ENCODE results near the gene GLI3.

The GLI3 gene

DNA sequence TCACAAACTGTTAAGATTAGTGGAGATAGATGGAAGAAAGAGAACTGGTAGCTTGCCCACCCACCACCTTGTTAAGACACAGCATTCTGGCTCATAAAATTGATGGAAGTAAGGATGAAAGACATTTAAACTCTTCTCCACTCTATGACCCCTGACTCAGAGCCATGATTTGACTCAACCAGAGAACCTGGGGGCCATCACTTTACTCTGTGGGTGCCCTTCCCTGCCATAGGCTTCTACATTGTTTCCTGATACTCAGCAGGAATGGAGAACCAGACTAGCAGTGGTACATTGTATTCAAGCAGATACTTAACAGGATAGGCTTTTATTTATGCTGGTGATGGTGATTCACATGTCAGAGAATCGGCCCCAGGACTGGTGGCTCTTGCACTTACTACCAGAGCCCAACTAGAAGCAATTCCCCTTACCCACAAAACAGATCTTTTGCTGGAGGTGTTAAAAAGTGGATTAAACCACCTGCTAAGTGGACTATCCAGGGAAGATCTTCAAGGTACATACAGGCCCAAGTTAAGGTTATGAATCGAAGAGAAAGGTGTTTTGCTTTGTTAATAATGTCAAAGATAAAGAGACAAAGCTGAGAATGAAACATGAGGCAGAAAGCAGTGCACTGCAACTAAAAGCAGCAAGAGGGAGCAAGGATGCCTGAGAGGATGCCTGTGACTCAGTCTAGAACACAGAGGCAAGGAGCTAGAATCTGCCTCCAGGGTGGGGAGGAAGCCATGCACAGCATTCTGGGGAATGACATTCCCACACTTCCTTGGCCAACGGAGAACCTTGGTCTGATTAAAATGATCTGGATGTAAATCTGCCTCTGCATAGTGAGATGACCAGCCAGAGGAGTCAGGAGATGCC, 36.0 kb upstream of the GLI3 start:
- Histone ChIP-seq H3K36me3 (replicated peaks) (no peaks in the 10 kb centered on the region), H3K27me3 (replicated peaks) (no peaks in the 10 kb centered on the region), H3K27ac (no peak overlapping the region), H3K4me3 (ENCODE audit: low read depth, low read length) (no peak overlapping the region)
- peak; percentile 88 for TF ChIP-seq CTCF (IDR thresholded peaks at IDR 0.05; ENCODE audit: low read depth, low read length, missing control alignments)
- in situ Hi-C loops (cut with HindIII; ENCODE audit: low pct_ligation_motif_present, low sequenced_read_pairs), result no loop called here
- DNase-seq, result peak; percentile 79

GRCh38 chr7:42269161-42269560, 32.2 kb upstream of the GLI3 start:
- DNase-seq, result no peak
- H3K36me3 ChIP-seq (replicated peaks), result no peaks in the 10 kb centered on the region
- no peak overlapping the region for H3K4me3 ChIP-seq (ENCODE audit: low read depth, low read length)
- TF ChIP-seq CTCF (IDR thresholded peaks at IDR 0.05; ENCODE audit: low read depth, low read length, missing control alignments), result no peak
- H3K27me3 ChIP-seq (replicated peaks), result no peaks in the 10 kb centered on the region
- no peak overlapping the region for H3K27ac ChIP-seq
- in situ Hi-C loops (cut with HindIII; ENCODE audit: low pct_ligation_motif_present, low sequenced_read_pairs), result no loop called here

DNA sequence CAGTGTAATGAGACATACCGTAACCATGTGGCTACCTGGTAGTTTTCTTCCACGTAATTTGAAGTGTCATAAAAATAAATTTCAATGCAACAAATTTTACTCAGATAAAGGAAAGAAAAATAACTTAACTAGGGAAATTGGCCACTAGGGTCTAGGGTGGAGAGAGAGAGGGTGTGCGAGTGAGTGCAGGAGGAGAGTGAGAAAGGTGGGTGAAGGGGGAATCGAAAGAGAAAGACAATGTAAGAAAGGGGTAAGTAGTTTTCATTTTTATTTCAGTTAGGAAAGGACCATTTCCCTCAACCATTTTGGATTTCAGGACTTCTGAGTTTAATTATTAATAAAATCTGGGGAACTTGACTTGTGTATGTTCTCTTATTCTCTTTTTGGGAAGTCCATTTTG, 27.7 kb upstream of the GLI3 start:
- no peaks in the 10 kb centered on the region for H3K27me3 ChIP-seq (replicated peaks)
- DNase-seq, result no peak
- H3K27ac ChIP-seq, result no peak overlapping the region
- no peak overlapping the region for H3K4me3 ChIP-seq (ENCODE audit: low read depth, low read length)
- in situ Hi-C loops (cut with HindIII; ENCODE audit: low pct_ligation_motif_present, low sequenced_read_pairs), result no loop called here
- TF ChIP-seq CTCF (IDR thresholded peaks at IDR 0.05; ENCODE audit: low read depth, low read length, missing control alignments), result no peak
- H3K36me3 ChIP-seq (replicated peaks), result no peaks in the 10 kb centered on the region

- H3K36me3 ChIP-seq (replicated peaks), result no peaks in the 10 kb centered on the region
- H3K27me3 ChIP-seq (replicated peaks), result no peaks in the 10 kb centered on the region
- no peak overlapping the region for H3K4me3 ChIP-seq (ENCODE audit: low read depth, low read length)
- in situ Hi-C loops (cut with HindIII; ENCODE audit: low pct_ligation_motif_present, low sequenced_read_pairs), result no loop called here
- TF ChIP-seq CTCF (IDR thresholded peaks at IDR 0.05; ENCODE audit: low read depth, low read length, missing control alignments), result no peak
- H3K27ac ChIP-seq, result no peak overlapping the region
- no peak for DNase-seq
Observed at GRCh38 chr7:42263971-42264370, 27.0 kb upstream of the GLI3 start.

- no peaks in the 10 kb centered on the region for H3K27me3 ChIP-seq (replicated peaks)
- DNase-seq, result no peak
- in situ Hi-C loops (cut with HindIII; ENCODE audit: low pct_ligation_motif_present, low sequenced_read_pairs), result no loop called here
- no peaks in the 10 kb centered on the region for H3K36me3 ChIP-seq (replicated peaks)
- no peak overlapping the region for H3K27ac ChIP-seq
- no peak overlapping the region for H3K4me3 ChIP-seq (ENCODE audit: low read depth, low read length)
- no peak for TF ChIP-seq CTCF (IDR thresholded peaks at IDR 0.05; ENCODE audit: low read depth, low read length, missing control alignments)
Observed at GRCh38 chr7:42262964-42263363, 26.0 kb upstream of the GLI3 start.

- no peak overlapping the region for H3K27ac ChIP-seq
- no peak overlapping the region for H3K4me3 ChIP-seq (ENCODE audit: low read depth, low read length)
- H3K36me3 ChIP-seq (replicated peaks), result no peaks in the 10 kb centered on the region
- H3K27me3 ChIP-seq (replicated peaks), result no peaks in the 10 kb centered on the region
- TF ChIP-seq CTCF (IDR thresholded peaks at IDR 0.05; ENCODE audit: low read depth, low read length, missing control alignments), result no peak
- no peak for DNase-seq
- in situ Hi-C loops (cut with HindIII; ENCODE audit: low pct_ligation_motif_present, low sequenced_read_pairs), result no loop called here
Observed at GRCh38 chr7:42254217-42254616, 17.2 kb upstream of the GLI3 start.

Data from brain microvascular endothelial cell (primary cell).